PFSK-1 (cell line): Measurements from ENCODE around the gene SLC46A3.

Experiments
- FOXP2 ChIP-seq: optimal IDR thresholded peaks from 2 replicates; pipeline ENCODE3; 2011; ENCODE audit warnings: borderline replicate concordance, control low read depth, inconsistent platforms; ENCODE audit not compliant: insufficient read depth; ENCODE audit errors: extremely low read length, extremely low read depth
- POLR2AphosphoS5 ChIP-seq: IDR thresholded peaks from 2 replicates; pipeline ENCODE4 v1.6.1; 2012; ENCODE audit warnings: low read depth, mild to moderate bottlenecking, control low read depth, low read length, moderate library complexity
- SIN3A ChIP-seq: IDR thresholded peaks from 2 replicates; pipeline ENCODE4 v1.6.1; 2012; ENCODE audit warnings: mild to moderate bottlenecking, low read length, moderate library complexity, borderline replicate concordance; ENCODE audit not compliant: insufficient read depth
- TAF1 ChIP-seq: IDR thresholded peaks from 2 replicates; pipeline ENCODE4 v1.6.1; 2012; ENCODE audit warnings: low read length, control low read depth, borderline replicate concordance; ENCODE audit not compliant: insufficient read depth
- TF ChIP-seq, protein P1 (sequence below), 2 experiments: IDR thresholded peaks; 2 replicates each; pipeline versions ENCODE4 v1.6.1 to v1.8.0; 2011 to 2012; ENCODE audit warnings: low read depth in 2 of 2, low read length in 2 of 2, control low read depth in 1 of 2, inconsistent platforms in 1 of 2, mild to moderate bottlenecking in 1 of 2, moderate library complexity in 1 of 2; ENCODE audit not compliant: insufficient read depth in 1 of 2

SLC46A3 gene

DNA sequence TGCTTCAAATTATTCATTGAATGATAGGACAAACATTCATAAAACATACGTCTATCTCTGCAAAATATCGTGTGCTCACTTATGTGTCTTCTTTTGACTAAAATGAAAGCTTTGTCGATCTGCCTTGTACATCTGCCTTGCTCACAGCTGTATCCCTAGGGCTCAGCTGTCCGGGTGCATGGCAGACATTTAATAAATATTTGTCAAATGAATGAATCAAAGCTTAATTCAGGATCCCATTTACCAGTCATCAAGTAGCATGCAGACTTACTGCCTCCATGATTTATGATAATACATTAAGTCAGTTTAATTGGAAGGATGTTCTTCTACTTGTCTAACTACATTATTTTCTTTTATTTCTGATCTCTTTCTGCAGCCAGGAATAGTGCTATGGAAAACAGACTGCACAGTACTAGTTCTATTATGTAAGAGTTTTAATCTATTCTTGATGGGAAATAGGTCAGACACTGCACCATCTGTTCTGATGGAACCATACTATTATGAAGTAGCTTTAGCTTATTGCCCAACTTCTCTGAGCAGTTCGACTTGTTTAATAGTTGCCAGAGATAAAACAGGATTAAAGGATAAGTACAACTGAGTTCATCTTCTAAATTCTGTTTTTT lies 13.2 kb downstream of the SLC46A3 start:
- no peak for TF ChIP-seq FOXP2
- TF ChIP-seq, protein P1, sequence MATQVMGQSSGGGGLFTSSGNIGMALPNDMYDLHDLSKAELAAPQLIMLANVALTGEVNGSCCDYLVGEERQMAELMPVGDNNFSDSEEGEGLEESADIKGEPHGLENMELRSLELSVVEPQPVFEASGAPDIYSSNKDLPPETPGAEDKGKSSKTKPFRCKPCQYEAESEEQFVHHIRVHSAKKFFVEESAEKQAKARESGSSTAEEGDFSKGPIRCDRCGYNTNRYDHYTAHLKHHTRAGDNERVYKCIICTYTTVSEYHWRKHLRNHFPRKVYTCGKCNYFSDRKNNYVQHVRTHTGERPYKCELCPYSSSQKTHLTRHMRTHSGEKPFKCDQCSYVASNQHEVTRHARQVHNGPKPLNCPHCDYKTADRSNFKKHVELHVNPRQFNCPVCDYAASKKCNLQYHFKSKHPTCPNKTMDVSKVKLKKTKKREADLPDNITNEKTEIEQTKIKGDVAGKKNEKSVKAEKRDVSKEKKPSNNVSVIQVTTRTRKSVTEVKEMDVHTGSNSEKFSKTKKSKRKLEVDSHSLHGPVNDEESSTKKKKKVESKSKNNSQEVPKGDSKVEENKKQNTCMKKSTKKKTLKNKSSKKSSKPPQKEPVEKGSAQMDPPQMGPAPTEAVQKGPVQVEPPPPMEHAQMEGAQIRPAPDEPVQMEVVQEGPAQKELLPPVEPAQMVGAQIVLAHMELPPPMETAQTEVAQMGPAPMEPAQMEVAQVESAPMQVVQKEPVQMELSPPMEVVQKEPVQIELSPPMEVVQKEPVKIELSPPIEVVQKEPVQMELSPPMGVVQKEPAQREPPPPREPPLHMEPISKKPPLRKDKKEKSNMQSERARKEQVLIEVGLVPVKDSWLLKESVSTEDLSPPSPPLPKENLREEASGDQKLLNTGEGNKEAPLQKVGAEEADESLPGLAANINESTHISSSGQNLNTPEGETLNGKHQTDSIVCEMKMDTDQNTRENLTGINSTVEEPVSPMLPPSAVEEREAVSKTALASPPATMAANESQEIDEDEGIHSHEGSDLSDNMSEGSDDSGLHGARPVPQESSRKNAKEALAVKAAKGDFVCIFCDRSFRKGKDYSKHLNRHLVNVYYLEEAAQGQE (IDR thresholded peaks at IDR 0.05; ENCODE audit: insufficient read depth in 1 of 2, low read depth in 2 of 2, low read length in 2 of 2): no peak
- TF ChIP-seq TAF1: no peak
- TF ChIP-seq SIN3A: no peak
- no peak for TF ChIP-seq POLR2AphosphoS5

DNA sequence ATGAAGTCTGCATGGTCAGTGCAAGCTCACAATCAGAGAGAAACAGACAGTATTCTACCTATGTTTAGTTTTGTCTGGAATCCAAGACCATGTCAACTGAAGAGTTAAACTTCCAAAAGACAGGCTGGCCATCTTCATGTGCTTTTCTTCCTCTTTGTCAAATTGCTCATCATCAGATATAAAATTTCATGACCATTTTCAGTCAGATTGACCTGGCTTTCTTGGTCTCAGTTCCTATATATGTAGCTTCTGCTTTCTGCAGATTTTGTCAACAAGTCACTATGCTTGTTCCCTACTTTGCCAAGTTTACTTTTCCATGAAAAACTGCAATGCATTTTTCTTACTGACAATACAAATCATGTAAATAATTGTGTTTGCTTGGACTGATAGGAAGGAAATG lies 13.9 kb downstream of the SLC46A3 start:
- TF ChIP-seq FOXP2 (no peak), TAF1 (no peak), SIN3A (no peak)

DNA sequence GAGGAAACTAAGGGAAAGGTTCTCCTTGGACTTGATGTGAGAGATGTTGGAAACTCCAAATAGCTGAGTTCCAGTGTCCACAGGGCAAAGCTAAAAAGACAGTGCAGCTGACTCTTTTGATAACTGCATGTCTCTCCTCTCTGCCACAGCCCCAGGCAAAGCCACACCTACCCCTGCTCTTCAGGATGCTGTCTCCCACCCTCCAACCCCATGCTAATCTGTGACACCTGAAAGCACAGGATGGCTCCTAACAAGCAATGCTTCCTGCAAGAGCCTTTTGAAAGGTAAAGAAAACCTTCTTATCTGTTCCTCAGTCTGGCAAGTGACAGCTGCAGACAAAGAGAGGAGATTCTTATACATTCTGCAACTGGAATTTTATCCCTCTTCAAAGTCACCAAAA lies 14.5 kb downstream of the SLC46A3 start:
- TF ChIP-seq TAF1 (no peak), FOXP2 (no peak), SIN3A (no peak), POLR2AphosphoS5 (no peak)
- TF ChIP-seq, protein P1 (IDR thresholded peaks at IDR 0.05; ENCODE audit: insufficient read depth in 1 of 2, low read depth in 2 of 2, low read length in 2 of 2): no peak

DNA sequence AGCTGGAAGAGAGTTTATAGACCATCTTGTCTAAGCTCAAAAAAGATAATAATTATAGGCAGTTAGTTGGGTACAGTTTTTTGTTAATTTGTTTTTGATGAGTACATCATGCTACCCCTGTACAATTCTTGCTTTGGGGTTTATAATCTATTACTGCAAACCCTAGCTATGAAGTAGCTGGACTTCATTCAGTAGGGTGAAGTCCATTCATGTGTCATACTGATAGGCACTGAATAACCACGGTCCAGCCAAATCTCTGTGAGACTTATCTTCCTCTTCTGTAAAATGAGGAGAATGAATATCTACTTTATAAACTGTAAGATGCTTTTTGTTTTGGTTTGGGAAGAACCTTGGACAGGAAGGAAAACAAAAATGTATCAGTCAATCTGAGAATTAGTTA lies 19.5 kb downstream of the SLC46A3 start:
- TF ChIP-seq TAF1: no peak
- TF ChIP-seq POLR2AphosphoS5: no peak

DNA sequence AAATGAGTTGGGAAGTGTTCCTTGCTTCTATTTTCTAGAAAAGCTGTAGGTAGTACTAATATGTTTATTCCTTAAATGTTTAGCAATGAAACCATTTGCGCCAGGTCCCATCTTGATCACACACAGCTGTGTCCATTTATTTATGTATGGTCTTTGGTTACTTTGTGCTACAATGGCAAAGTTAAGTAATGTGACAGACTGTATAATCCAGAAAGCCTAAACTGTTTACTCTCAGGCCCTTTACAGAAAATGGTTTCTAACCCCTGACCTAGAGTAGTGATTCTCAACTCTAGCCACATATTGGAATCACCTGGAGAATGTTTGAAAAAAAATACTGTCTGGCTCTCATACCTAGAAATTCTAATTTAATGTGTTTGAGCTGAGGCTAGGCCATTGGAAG lies 21.3 kb downstream of the SLC46A3 start:
- no peak for TF ChIP-seq TAF1
- no peak for TF ChIP-seq POLR2AphosphoS5
- TF ChIP-seq, protein P1 (IDR thresholded peaks at IDR 0.05; ENCODE audit: insufficient read depth in 1 of 2, low read depth in 2 of 2, low read length in 2 of 2): no peak
- TF ChIP-seq FOXP2: no peak
- TF ChIP-seq SIN3A: no peak

DNA sequence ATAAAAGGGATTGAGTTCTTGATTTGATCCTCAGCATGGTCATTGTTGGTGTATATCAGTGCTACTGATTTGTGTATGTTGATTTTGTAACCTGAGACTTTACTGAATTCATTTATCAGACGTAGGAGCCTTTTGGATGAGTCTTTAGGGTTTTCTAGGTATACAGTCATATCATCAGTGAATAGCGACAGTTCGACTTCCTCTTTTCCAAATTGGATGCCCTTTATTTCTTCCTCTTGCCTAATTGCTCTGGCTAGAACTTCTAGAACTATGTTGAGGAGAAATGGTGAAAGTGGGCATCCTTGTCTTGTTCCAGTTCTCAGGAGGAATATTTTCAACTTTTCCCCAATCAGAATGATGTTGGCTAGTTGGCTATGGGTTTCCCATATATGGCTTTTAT lies 32.9 kb downstream of the SLC46A3 start:
- TF ChIP-seq TAF1: no peak
- no peak for TF ChIP-seq SIN3A
- TF ChIP-seq, protein P1 (IDR thresholded peaks at IDR 0.05; ENCODE audit: insufficient read depth in 1 of 2, low read depth in 2 of 2, low read length in 2 of 2): no peak
- TF ChIP-seq FOXP2: no peak
